Panc1 (cell line): ENCODE data around the gene EIF4EBP3. TPM values are rescaled to one million over a fixed set of nuclear protein-coding genes. Genes with fewer than 3 reads are reported as not detected.

Source experiments
- ATAC-seq: fragments of 200-7000 bp; cut with Tn5 transposase; 2 replicates; pipeline ENCODE4 v1.9.1; 2020; ENCODE audit warnings: mild to moderate bottlenecking, moderate library complexity
- BruUV-seq: library from RNA; stranded (reverse); fragments of 400-500 nt; replicated peaks from 2 replicates; lab custom pipeline; 2021; lab: Mats Ljungman, UMichigan
- CTCF ChIA-PET: fragments of 300-600 bp; sonication (Branson Sonifier 250); formaldehyde crosslinking; loops from one replicate; lab custom pipeline; 2022; ENCODE audit warnings: antibody characterized with exemption; lab: Charles Lee
- POLR2A ChIA-PET: fragments of 300-600 bp; sonication (Branson Sonifier 250); formaldehyde crosslinking; loops from one replicate; lab custom pipeline; 2022; ENCODE audit warnings: antibody characterized with exemption; lab: Charles Lee
- DNase-seq: peaks from one replicate; pipeline ENCODE4 v3.0.0-alpha.2; 2010; ENCODE audit warnings: low read depth, low spot score
- H3K27ac ChIP-seq: 2 replicates; pipeline ENCODE4 v1.5.1; 2011; ENCODE audit warnings: mild to moderate bottlenecking, low read length, inconsistent platforms
- H3K27me3 ChIP-seq: fragments of 200-500 bp; sonication (Bioruptor generic); 2 replicates; pipeline ENCODE4 v1.6.0; 2014; ENCODE audit warnings: low read length, inconsistent platforms; ENCODE audit not compliant: control insufficient read depth, insufficient read depth
- H3K36me3 ChIP-seq: fragments of 200-500 bp; sonication (Bioruptor generic); 2 replicates; pipeline ENCODE4 v1.5.1; 2014; ENCODE audit warnings: inconsistent platforms, mild to moderate bottlenecking, low read length, moderate library complexity; ENCODE audit not compliant: control insufficient read depth, insufficient read depth
- H3K4me1 ChIP-seq: 2 replicates; pipeline ENCODE4 v1.5.1; 2011; ENCODE audit warnings: inconsistent platforms, mild to moderate bottlenecking, low read length, moderate library complexity; ENCODE audit not compliant: control insufficient read depth, insufficient read depth
- H3K4me3 ChIP-seq, 2 experiments: 2 replicates each; pipeline ENCODE4 v1.5.1; 2011 to 2012; ENCODE audit warnings: low read depth in 2 of 2, low read length in 2 of 2, mild to moderate bottlenecking in 2 of 2, inconsistent platforms in 1 of 2, moderate library complexity in 1 of 2
- H3K9me3 ChIP-seq: fragments of 200-500 bp; sonication (Bioruptor generic); 2 replicates; pipeline ENCODE4 v1.5.1; 2014; ENCODE audit warnings: low read depth, mild to moderate bottlenecking, inconsistent platforms, low read length, moderate library complexity; ENCODE audit not compliant: control insufficient read depth, insufficient read depth
- POLR2AphosphoS5 ChIP-seq: IDR thresholded peaks from 2 replicates; pipeline ENCODE4 v1.6.1; 2012; ENCODE audit warnings: mild to moderate bottlenecking, low read depth, low read length, moderate library complexity
- SIN3A ChIP-seq: IDR thresholded peaks from 2 replicates; pipeline ENCODE4 v1.6.1; 2012; ENCODE audit warnings: low read depth, mild to moderate bottlenecking, low read length, moderate library complexity, borderline replicate concordance; ENCODE audit not compliant: insufficient read depth
- TCF7L2 ChIP-seq: IDR thresholded peaks from 2 replicates; pipeline ENCODE4 v1.6.1; 2011; ENCODE audit warnings: mild to moderate bottlenecking, low read depth, low read length, inconsistent platforms
- in situ Hi-C: cut with HindIII; loops from 2 replicates; pipeline ENCODE4 v1.10.0; 2016; ENCODE audit warnings: low sequenced_read_pairs, low pct_unique_long_range_greater_than_20kb
- intact Hi-C: fragments of 100-400 bp; cut with micrococcal nuclease; formaldehyde crosslinking; loops from one replicate; pipeline ENCODE4 v1.10.0; 2022; ENCODE audit not compliant: unreplicated experiment
- total RNA-seq: library from RNA; stranded (reverse); gene quantifications from one replicate; pipeline ENCODE4 v1.2.1, GENCODE V29; 2021; ENCODE audit not compliant: unreplicated experiment
- TF ChIP-seq, protein P1 (sequence below), 2 experiments: IDR thresholded peaks; 2 replicates each; pipeline ENCODE4 v1.6.1; 2011 to 2012; ENCODE audit warnings: low read depth in 2 of 2, control low read depth in 1 of 2, low read length in 1 of 2, mild to moderate bottlenecking in 1 of 2, moderate library complexity in 1 of 2; ENCODE audit not compliant: insufficient read depth in 1 of 2
- TF ChIP-seq, protein P2 (sequence below): fragments of 450-650 bp; IDR thresholded peaks from 2 replicates; pipeline ENCODE4 v1.5.1; 2017; ENCODE audit warnings: mild to moderate bottlenecking

The EIF4EBP3 gene
- total RNA-seq, 1 experiment from 2014 or later: 8.6 TPM

DNA sequence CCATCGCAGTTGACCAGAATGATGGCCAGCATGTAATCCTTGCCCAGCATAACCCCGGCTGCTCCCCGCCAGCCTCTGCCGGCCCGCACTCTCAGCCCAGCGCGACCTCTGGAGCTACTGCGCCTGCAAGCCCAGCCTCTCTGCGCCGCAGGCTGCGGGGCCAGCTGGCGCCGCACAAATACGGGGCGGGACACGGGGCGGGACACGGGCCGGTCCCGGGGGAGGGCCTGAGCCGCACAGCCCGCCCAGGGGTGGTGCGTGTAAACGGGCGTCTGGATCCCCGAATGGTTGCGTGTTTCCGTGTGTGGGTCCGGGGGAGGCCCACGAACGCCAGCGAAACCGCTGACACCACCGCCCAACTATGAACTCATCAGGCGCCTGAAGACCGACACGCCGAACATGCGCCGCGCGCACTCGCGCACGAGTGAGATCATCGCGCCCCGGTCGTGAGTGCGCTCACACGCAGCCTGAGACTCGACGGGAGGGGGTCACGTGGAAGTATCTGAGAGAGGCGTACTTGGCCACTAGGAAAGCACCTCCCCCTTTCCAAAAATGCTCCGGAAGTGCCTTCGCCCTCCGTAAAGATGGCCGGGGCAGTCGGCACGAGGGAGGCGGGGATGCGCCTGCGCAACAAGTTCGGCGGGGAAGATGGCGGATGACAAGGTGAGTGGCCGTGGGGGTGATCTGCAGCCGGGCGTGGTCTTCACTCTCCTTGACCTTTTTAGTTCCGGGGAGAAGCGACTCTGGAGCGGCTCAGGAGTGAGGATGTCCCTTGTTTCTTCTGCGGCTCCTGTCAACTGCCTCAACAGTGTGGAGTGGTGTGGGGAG, 16.9 kb downstream of the EIF4EBP3 start, which contains the start of the genes APBB3 and SLC35A4:
Gene APBB3 (minus strand): TSS at position 403 of the 828 bp plus-strand sequence. CDS start 353 bp downstream, at position 50.
Gene SLC35A4 (plus strand): TSS at position 633 of the 828 bp plus-strand sequence. CDS start 2,342 bp downstream, outside the sequence.
- BruUV-seq: no TSS peak
- ChIA-PET CTCF (interaction anchor here (0.6 kb wide), 3 partner anchors 10 to 146 kb away, joined by 3 to 5 read pairs (median 3); no protein-coding TSS in a partner anchor), POLR2A (interaction anchor here (0.6 kb wide), 3 partner anchors 11 to 157 kb away, joined by 4 to 5 read pairs (median 4); no protein-coding TSS in a partner anchor)
- TF ChIP-seq, protein P1, sequence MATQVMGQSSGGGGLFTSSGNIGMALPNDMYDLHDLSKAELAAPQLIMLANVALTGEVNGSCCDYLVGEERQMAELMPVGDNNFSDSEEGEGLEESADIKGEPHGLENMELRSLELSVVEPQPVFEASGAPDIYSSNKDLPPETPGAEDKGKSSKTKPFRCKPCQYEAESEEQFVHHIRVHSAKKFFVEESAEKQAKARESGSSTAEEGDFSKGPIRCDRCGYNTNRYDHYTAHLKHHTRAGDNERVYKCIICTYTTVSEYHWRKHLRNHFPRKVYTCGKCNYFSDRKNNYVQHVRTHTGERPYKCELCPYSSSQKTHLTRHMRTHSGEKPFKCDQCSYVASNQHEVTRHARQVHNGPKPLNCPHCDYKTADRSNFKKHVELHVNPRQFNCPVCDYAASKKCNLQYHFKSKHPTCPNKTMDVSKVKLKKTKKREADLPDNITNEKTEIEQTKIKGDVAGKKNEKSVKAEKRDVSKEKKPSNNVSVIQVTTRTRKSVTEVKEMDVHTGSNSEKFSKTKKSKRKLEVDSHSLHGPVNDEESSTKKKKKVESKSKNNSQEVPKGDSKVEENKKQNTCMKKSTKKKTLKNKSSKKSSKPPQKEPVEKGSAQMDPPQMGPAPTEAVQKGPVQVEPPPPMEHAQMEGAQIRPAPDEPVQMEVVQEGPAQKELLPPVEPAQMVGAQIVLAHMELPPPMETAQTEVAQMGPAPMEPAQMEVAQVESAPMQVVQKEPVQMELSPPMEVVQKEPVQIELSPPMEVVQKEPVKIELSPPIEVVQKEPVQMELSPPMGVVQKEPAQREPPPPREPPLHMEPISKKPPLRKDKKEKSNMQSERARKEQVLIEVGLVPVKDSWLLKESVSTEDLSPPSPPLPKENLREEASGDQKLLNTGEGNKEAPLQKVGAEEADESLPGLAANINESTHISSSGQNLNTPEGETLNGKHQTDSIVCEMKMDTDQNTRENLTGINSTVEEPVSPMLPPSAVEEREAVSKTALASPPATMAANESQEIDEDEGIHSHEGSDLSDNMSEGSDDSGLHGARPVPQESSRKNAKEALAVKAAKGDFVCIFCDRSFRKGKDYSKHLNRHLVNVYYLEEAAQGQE (IDR thresholded peaks at IDR 0.05; ENCODE audit: insufficient read depth in 1 of 2, low read depth in 2 of 2, low read length in 1 of 2): no peak
- TF ChIP-seq TCF7L2 (peak; percentile 39; the same call in 1 of the 2 replicates), POLR2AphosphoS5 (peak; percentile 93), SIN3A (peak; percentile 34; the same call in 1 of the 2 replicates)
- intact Hi-C loops: loop anchor here (5.0 kb wide), 1 partner anchor 73 kb away; the partner anchor contains the start of gene TMCO6
- H3K4me1 ChIP-seq: peaks cover 22% of the 10 kb centered on the region
- no peaks in the 10 kb centered on the region for H3K27me3 ChIP-seq
- H3K4me3 ChIP-seq: peak within 1 kb of the TSS; percentile 89 to 98
- DNase-seq (peak; percentile 94), ATAC-seq (peak; percentile 94)
- H3K27ac ChIP-seq: peak within 1 kb of the TSS; percentile 99
- H3K36me3 ChIP-seq: peaks cover 9% of the 10 kb centered on the region
- in situ Hi-C loops: no loop called here
- H3K9me3 ChIP-seq: no peaks in the 10 kb centered on the region

DNA sequence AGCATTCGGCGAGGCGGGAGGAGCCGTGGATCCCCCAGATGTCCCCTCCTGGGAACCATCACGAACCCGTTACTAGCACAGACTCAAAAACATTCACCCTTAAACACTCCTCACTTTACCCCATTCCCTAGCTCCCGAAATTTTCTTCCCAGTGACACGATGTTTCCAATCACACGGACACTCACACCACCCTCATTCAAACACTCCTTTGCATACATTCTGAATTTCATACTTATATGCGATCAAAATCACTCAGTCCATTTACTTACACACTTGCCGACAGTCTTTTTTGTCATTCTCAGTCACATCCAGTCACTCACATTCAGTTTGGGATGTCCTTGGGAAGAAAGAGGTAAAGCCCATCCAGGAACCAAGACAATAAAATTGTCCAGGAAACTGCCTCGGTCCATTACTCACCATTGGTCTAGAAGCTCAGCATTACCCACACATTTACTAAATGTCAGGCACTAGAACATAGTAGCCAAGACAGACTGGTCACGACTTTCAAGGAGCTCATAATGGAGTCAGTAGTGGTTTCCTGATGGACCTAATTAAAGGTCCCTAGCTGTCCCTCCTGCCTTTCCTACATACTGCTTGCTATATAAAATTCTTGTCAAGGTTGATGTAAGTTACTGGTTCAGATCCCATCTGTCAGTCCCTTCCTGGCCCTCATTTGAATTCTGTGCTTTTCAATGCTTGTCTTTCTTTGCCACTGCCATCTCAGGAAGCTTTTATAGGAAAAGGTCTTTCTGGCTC, 17.7 kb downstream of the EIF4EBP3 start:
- TSS peak; percentile 91 for BruUV-seq
- H3K27me3 ChIP-seq: no peaks in the 10 kb centered on the region
- POLR2A ChIA-PET: interaction anchor here (0.5 kb wide), 1 partner anchor 99 kb away, joined by 8 read pairs; no protein-coding TSS in a partner anchor
- in situ Hi-C loops: no loop called here
- ATAC-seq (no peak; the same call in 1 of the 2 replicates), DNase-seq (no peak)
- CTCF ChIA-PET: no interaction called here
- peaks cover 22% of the 10 kb centered on the region for H3K4me1 ChIP-seq
- H3K9me3 ChIP-seq: no peaks in the 10 kb centered on the region
- peaks cover 9% of the 10 kb centered on the region for H3K36me3 ChIP-seq
- peak overlapping the region; percentile 99 for H3K27ac ChIP-seq
- TF ChIP-seq SIN3A (no peak), TCF7L2 (no peak), POLR2AphosphoS5 (no peak)
- TF ChIP-seq, protein P1 (IDR thresholded peaks at IDR 0.05; ENCODE audit: insufficient read depth in 1 of 2, low read depth in 2 of 2, low read length in 1 of 2): no peak
- TF ChIP-seq, protein P2, sequence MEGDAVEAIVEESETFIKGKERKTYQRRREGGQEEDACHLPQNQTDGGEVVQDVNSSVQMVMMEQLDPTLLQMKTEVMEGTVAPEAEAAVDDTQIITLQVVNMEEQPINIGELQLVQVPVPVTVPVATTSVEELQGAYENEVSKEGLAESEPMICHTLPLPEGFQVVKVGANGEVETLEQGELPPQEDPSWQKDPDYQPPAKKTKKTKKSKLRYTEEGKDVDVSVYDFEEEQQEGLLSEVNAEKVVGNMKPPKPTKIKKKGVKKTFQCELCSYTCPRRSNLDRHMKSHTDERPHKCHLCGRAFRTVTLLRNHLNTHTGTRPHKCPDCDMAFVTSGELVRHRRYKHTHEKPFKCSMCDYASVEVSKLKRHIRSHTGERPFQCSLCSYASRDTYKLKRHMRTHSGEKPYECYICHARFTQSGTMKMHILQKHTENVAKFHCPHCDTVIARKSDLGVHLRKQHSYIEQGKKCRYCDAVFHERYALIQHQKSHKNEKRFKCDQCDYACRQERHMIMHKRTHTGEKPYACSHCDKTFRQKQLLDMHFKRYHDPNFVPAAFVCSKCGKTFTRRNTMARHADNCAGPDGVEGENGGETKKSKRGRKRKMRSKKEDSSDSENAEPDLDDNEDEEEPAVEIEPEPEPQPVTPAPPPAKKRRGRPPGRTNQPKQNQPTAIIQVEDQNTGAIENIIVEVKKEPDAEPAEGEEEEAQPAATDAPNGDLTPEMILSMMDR: no peak
- intact Hi-C loops: no loop called here
- H3K4me3 ChIP-seq: peak overlapping the region; percentile 89 to 98
